DMS114 treated with DMSO at 0.1 percent for 48 hours (cell line): Measurements from ENCODE around the gene UMODL1.

ENCODE experiments used
- DNase-seq: peaks from one replicate; lab custom pipeline; 2025; ENCODE audit not compliant: unreplicated experiment; lab: John Stamatoyannopoulos, UW

The UMODL1 gene

DNA sequence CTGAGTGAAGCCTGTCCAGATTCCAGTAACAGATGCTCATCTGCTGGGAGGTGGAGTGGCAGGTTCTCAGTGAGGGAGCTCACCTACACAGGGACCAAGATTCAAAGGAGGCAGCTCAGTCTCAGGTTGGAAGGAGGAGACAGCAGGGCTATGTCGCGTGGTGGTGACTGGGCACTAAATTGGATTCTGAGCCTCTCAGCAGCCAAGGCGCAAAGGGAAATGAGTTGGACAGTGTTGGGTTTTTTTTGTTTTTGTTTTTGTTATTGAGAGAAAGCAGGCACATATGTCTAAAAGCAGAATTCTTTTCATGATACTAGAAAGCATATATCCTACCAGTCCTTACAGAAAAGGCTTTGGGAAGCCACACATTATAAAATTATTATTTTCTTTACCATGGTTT lies 26.2 kb downstream of the UMODL1 start:
- DNase-seq: no peak

DNA sequence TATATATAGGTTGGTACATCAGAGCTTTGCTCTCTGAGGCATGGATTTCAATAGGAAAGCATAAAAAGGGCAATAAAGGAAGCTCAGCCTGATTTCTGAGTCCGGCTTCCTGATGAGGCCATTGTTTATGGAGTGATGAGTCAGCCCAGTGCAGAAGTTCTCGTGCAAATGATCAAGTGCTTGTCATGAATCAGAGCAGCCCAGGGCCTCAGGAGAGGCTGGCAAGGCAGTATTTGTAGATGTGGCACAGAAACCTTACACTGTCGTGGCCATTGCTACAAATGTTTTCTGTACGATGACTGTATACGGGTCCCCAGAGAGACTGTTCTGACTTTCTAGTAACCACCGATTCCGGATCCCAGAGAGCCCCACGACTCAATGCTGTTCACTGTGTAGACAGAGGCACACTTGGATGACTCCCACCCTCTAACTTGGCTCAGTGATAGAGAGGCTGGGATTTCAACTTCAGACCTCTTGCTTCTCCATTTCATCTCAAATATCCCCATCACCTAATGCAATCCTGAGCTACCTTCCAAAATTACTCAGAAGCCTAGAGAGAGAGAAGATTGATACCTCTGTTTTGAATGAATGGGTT lies 26.8 kb downstream of the UMODL1 start:
- no peak for DNase-seq

DNA sequence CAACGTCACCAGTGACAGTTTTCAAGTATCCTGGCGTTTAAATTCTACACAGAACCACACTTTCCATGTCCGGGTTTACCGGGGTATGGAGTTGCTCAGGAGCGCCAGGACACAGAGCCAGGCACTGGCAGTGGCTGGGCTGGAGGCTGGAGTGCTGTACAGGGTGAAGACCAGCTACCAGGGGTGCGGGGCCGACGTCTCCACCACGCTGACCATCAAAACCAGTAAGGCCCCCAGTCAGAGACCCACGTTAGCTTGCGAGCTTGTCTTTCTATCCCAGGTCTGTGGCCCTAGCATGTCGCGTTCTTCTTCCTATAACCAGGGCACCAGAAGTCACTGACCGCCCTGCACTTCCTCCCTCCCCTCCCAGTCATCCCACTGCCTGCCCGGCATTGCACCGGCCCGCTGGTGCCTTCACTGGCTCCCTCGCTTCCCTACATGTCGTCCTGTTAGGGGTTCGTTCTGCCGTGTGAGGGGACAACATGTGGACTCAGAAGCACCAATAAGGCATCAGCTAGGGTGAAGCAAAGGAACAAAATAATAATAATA lies 27.9 kb downstream of the UMODL1 start:
- DNase-seq: no peak

DNA sequence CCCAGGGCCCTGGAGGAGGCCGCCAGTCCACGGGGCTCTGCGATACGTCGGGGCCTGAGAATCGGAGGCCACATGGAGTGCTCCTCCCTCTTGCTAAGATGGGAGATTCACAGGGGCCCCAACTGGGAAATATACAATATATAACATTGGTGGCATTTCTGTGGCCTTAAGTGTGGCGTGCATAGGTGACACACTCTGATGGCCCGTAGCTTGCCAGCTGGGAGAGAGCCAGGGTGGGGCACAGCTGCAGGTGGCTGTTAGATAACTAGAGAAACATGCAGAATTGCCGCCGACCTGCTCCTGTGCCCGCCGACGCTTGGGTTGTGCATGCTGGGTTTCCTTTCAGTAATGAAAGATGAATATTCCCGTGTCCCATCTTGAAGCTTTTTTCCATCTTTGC lies 30.1 kb downstream of the UMODL1 start:
- no peak for DNase-seq

DNA sequence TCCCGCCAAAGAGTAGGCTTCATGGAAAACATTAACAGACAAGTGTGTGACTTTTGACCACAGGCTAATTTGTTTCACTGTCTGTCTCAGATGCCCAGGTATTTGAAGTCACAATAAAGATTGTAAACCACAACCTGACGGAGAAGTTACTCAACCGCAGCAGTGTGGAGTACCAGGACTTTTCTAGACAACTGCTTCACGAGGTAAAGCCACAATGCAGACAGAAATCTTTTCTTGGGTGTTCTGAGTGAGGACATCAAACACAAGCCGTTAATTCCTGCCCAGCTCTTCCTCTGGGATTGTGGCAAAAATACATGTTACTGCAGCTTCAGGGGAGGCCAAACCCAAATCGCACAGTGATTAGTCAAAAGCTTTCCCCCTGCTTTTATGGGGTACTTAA lies 31.0 kb downstream of the UMODL1 start:
- DNase-seq: no peak

DNA sequence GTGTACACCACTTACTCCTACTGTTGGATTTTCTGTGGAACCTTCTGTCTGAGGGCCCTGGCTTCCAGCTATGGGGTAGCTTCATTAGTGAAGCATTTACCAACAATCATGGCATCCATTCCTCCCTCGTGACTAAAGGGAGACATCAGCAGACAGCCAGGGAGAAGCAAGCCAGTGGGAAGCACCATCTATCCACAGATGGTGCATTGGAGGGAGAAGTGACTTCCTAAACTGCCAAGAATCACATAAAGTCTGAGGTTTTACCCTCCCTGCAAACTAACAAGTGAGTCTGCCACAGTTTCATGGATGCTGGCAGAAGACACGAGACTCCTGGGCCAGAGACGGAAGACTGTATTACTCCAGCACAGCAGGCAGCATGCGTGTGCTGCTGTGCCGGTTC lies 31.4 kb downstream of the UMODL1 start:
- no peak for DNase-seq

DNA sequence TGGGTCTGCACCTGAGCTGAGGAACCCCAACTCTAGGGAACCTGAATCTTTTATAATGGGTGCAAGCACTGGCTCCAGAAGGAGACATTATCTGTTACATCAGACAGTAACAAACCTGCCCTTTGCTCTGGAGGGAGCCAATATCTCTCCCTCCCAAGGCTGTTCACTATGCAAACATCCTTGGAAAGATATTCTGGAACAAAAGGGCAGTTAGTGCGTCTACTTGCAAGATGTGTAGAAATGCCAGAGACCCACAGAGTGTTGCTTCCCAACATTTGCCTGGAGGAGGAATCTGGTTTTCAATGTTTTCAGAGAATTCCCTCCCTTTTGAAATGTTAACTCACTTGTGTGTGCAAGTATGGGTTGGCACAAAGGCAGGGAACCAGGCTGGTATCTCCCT lies 31.9 kb downstream of the UMODL1 start:
- no peak for DNase-seq

DNA sequence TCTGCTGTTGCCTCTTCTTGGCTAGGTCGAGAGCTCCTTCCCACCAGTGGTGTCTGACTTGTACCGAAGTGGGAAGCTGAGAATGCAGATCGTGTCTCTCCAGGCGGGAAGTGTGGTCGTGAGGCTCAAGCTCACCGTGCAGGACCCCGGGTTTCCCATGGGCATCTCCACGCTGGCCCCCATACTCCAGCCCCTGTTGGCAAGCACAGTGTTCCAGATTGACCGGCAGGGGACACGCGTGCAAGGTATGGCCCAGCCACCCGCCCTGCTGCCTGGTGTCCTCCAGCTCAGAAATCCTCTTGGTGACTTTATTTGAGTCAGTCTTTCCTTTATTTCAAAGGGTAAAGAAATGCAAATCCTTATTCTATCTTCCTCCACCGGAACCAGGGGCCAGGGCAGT lies 32.7 kb downstream of the UMODL1 start:
- DNase-seq: no peak

DNA sequence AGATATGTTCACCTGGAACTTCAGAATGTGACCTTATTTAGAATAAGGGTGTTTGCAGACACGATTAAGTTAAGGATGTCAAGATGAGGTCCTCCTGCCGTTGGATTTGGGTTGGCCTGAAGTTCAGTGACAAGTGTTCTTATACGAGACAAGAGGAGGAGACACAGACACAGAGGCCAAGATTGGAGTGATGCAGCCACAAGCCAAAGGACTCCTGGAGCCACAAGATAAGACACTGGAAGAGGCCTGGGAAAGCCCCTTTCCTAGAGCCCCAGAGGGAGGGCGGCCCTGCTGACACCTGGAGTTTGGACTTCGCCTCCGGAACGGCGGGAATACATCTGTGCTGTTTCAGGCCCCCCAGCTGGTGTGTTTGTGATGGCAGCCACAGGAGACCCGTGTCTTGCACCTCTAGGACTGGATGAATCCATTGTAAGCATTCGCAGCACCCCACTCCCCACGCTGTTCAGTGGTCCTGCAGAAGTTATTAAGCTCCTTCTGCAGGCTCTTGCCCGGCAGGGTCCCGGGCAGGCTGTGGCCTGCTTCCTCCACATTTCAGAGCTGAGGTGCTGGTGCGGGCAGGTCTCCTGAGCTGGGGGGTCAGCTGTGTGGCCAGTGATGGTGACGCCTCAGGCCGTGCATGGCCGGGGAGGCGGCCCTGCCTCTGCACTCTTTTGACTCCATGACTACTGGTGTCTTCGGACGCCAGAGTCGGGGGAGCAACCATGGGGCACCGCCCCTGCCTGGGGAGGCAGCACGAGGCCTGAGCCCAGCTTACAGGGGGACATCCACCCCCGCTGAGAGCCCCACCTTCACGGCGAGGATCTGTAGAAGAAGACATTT lies 34.6 kb downstream of the UMODL1 start:
- no peak for DNase-seq

DNA sequence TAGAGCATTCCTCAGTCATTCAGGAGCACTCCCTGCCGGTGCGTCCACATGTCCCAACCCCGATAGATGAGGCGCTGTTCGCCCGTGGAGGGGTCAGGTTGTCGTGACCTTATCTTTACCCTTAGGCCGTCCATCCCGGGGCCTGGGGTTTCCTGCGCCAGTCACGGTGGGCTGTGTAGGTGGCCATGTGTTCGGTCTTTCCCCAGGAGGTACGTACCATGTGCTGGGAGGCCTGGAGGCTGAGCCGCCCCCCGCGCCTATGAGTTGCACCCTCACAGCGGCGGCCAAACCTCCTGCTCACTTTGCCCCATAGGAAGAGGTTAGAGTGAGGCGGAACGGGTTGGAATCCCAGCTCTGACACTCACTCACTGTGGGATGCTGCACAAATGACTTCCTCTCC lies 35.3 kb downstream of the UMODL1 start:
- no peak for DNase-seq

DNA sequence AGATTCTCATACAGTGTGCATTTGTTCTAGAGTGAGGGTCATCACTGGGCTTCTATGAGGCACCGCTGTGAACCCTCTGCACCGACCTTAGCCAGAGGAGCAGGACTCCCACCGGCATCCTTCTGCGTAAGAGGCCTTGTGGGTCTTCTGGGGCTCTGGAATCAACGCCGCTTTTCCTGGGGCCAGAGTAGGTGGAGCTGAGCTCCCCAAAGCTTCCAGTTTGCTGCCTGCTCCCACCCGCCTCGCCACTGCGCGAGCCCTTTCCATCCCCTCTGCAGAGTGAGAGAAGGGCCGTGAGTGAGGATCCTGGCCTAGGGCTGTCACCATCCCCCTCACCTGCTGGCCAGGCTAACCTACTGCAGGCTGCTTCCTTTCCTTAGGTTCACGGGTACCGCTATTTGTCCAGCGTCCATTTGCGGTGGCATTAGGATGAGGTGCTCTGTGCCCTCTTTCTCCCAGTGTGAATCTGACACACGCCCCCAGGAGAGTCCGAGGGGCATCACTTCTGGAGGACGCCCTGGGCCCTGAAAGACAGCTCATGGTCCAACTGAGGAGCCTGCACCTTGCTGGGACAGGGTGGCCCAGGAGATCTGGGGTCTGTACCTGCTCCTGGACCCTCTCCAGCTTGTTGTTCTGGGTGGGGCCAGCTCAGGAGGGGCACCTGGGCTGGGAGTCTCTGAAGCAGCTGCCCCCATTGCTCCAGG lies 36.2 kb downstream of the UMODL1 start:
- DNase-seq: no peak

DNA sequence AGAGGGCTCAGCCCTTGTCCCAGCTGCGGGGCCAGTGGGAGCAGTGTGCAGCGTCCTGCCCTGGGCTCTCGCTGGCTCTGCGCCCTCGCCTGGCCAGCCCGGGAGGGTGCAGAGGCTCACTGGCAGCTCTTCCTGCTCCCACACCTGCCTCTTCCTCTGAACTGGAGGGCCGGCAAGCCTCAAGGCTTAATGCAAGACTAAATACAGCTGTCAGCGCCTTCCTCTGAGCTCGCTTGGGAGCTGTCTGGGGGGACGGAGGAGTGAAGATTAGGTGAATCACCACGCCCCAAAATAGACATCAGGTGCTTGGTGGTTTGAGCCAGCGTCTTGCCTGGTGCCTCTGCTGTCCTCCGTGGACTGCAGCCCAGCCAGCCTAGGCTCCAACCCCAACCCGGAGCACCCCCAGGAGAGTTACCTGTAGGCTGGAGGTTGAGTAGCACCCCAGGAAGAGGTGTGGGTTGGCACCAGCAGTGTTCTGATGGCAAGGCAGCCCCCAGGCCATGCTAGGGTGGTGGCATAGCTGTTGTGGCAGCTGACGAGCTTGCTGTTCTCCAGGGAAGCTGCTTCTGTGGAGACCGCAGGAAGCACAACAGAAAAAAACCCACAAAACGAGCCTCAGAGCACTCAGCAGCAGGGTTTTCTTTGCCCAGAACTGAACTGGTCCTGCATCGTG lies 36.9 kb downstream of the UMODL1 start:
- no peak for DNase-seq

DNA sequence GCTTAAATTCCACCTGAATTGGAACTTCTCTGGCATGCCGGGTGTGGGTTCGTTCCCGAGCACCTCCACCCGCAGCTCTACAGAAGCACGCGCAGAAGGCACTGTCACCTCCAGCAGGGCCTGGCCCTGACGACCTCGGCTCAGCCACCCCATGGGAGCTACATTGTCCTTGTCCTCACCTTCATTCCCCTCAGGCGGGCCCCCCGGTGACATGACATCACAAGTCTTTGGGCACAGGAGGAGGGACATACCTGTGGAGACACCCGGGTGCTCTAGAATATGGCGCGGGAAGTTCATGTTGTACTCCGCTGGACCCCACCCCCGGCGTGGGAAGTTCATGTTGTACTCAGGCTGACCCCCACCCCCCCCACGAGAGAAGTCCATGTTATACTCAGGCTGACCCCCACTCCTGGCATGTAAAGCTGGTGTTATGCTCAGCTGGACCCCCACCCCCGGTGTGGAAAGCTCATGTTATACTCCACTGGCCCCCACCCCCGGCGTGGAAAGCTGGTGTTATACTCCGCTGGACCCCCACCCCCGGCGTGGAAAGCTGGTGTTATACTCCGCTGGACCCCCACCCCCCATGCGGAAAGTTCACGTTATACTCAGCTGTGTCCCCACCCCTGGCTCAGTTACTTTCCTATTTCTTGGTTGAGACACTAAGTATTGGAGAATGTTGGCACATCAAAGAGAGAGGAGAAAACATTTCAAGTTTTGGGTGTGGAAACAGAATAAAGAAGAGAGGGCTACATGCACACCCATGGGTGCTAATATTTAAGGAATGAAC lies 37.6 kb downstream of the UMODL1 start:
- no peak for DNase-seq

DNA sequence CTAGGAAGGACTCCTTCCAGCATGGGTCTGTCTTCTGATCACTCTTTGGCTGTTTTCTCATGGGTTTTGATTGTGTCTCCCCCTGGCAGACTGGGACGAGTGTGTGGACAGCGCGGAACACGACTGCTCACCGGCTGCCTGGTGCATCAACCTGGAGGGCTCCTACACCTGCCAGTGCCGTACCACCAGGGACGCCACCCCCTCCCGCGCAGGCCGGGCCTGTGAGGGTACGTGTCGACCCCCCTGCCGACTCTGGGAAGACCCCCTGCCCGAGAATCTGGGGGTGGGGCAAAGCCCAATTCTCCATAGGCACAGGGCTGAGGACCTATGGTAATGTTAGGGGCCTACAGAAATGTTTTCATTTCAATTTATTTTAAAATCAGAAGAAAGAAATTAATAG lies 38.4 kb downstream of the UMODL1 start:
- DNase-seq: no peak

DNA sequence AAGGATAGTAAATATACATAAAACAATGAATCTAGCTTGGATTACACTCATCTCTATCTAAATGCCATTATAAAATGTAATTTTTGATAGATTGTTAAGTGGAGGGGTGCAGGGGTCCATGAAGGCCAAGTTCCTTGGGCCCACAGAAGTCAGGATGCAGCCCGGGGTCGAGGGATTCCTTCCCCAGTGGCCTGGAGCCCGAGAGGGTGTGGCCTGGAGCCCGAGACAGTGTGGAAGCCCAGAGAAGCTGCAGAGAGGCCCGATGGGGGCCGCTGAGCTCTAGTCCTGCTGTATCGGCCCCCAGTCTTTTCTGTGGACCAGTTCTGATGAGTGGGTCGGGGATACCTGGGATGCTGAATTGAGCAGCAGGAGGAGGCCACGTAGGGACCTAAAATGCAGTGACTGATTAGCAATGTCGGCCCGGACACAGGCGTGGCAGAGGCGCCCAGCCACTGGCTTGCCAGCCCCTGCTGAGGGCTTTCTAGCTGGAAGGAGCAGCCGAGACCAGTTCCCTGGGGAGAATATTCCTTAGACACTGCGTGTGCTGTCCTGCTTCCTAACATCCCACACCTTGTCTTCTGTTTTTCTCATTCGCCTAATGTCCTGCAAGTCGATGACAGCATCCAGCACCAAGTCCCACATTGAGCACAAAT lies 38.9 kb downstream of the UMODL1 start:
- DNase-seq: no peak

DNA sequence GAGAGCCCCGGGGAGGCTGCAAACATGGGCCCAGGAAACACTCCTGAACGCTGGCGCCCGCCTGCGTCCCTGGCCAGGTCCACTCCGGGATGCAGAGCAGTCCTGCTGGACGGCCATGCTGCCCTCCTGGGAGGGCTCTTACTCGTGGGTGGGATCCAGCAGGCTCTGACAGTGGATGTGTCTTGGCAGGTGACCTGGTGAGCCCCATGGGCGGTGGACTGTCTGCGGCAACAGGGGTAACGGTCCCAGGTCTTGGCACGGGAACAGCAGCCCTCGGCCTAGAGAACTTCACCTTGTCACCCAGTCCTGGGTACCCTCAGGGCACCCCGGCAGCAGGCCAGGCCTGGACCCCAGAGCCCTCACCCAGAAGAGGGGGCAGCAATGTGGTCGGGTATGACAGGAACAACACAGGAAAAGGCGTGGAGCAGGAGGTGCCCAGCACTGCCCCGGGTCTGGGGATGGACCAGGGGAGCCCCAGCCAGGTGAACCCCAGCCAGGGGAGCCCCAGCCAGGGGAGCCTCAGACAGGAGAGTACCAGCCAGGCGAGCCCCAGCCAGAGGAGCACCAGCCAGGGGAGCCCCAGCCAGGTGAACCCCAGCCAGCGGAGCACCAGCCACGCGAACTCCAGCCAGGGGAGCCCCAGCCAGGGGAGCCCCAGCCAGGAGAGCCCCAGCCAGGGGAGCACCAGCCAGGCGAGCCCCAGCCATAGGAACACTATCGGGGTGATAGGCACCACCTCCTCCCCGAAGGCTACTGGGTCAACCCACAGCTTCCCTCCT lies 39.8 kb downstream of the UMODL1 start:
- no peak for DNase-seq

DNA sequence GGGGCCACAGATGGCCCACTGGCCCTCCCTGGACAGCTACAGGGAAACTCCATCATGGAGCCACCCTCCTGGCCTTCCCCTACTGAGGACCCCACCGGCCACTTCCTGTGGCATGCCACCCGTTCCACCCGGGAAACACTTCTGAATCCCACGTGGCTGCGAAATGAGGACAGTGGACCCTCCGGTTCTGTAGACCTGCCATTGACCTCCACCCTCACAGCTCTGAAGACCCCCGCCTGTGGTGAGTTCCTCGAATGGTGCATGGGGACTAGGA lies 40.3 kb downstream of the UMODL1 start:
- no peak for DNase-seq

DNA sequence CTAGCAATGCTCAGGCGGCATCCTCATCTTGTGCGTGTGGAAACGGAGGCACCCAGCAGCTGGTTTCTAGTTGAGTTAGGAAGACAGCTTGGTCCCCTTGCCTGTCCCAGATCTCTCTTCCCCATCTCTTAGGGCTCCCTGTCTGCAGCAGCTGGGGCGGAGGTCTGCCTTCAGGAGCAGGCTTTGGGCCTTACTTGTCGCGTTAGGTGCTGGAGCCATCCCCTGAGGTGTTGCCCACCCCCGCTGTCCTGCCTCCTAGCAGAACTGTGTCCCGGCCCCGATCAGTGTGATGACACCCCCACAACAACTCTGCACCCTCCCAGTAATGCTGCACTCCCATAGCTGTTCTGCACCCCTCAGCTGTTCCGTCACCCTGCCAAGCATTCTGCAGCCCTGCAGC lies 40.7 kb downstream of the UMODL1 start:
- DNase-seq: no peak

DNA sequence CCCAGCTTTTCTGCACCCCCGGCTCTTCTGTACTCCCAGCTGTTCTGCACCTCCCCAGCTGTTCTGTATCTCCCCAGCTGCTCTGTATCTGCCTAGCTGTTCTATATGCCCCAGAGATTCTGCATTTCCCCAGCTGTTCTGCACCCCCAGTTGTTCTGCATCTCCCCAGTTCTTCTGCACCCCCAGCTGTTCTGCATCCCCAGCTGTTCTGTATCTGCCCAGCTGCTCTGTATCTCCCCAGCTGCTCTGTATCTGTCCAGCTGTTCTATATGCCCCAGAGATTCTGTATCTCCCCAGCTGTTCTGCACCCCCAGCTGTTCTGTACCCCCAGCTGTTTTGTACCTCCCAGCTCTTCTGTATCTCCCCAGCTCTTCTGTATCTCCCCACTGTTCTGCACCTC lies 41.1 kb downstream of the UMODL1 start:
- no peak for DNase-seq

DNA sequence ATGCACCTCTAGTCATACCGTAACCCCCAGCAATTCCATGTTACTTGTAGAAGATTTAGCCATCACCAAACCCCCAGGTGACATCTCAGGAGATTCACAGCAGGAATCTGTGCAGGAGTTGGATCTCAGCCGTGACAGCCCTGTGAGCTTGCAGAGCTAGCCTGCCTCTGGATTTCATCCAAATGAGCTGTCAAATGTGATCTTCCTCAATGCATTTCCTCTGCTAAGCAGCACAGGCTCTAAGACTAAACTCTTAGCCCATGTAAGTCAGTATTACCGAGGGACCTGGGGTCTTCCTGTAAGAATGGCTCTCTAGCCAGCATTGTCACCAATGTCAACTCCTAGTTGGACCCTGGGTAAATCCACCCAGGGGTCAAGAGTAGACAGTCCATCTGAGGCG lies 41.7 kb downstream of the UMODL1 start:
- no peak for DNase-seq
